SU-DHL-6 (cell line): ENCODE results near the gene ZBTB7B.

Source experiments
- H2AFZ ChIP-seq: fragments of 200-600 bp; sonication (generic); 2 replicates; pipeline ENCODE4 v1.6.1; 2014; ENCODE audit warnings: low read depth, mild to moderate bottlenecking, moderate library complexity, mixed read lengths, antibody characterized with exemption, low read length; ENCODE audit not compliant: severe bottlenecking
- H3F3A ChIP-seq: fragments of 200-600 bp; shearing (Covaris generic); 2 replicates; pipeline ENCODE4 v1.6.0; 2016; ENCODE audit warnings: antibody characterized with exemption, mild to moderate bottlenecking; ENCODE audit not compliant: insufficient read depth
- H3K27ac ChIP-seq: fragments of 200-600 bp; sonication (generic); 2 replicates; pipeline ENCODE4 v1.5.1; 2016; ENCODE audit warnings: low read depth, mild to moderate bottlenecking, low read length, moderate library complexity, mixed read lengths
- H3K27me3 ChIP-seq: fragments of 200-600 bp; sonication (generic), shearing (Covaris generic); 2 replicates; pipeline ENCODE4 v1.6.0; 2014; ENCODE audit warnings: mild to moderate bottlenecking, low read length
- H3K36me3 ChIP-seq: fragments of 200-600 bp; sonication (generic); 2 replicates; pipeline ENCODE4 v1.6.1; 2014; ENCODE audit warnings: mild to moderate bottlenecking, low read length, mixed read lengths
- H3K4me2 ChIP-seq: fragments of 300-600, 200-600 bp; shearing (Covaris generic), sonication (generic); 2 replicates; pipeline ENCODE4 v1.6.0; 2014; ENCODE audit warnings: low read length, low read depth, mild to moderate bottlenecking; ENCODE audit not compliant: poor library complexity, severe bottlenecking
- H3K4me3 ChIP-seq: fragments of 200-600 bp; sonication (generic); 2 replicates; pipeline ENCODE4 v1.5.1; 2014; ENCODE audit warnings: antibody characterized with exemption, low read length, mild to moderate bottlenecking, mixed read lengths; ENCODE audit not compliant: insufficient read depth, poor library complexity, severe bottlenecking
- H3K79me2 ChIP-seq: fragments of 200-600 bp; sonication (generic); 2 replicates; pipeline ENCODE4 v1.6.1; 2014; ENCODE audit warnings: mild to moderate bottlenecking, low read length, moderate library complexity; ENCODE audit not compliant: insufficient read depth
- H3K9ac ChIP-seq: fragments of 200-600 bp; sonication (generic); 2 replicates; pipeline ENCODE4 v1.7.0; 2014; ENCODE audit warnings: mild to moderate bottlenecking, low read length
- H3K9me2 ChIP-seq: fragments of 200-600 bp; sonication (generic); replicated peaks from 2 replicates; pipeline ENCODE4 v1.6.1; 2014; ENCODE audit warnings: low read length; ENCODE audit not compliant: insufficient read depth
- H3K9me3 ChIP-seq: fragments of 200-600 bp; sonication (generic); 2 replicates; pipeline ENCODE4 v1.6.1; 2014; ENCODE audit warnings: low read length, mixed read lengths; ENCODE audit not compliant: insufficient read depth
- H4K20me1 ChIP-seq: fragments of 200-600 bp; sonication (generic); 2 replicates; pipeline ENCODE4 v1.6.1; 2014; ENCODE audit warnings: low read depth, mild to moderate bottlenecking, antibody characterized with exemption, low read length, moderate library complexity, mixed read lengths
- EZH2phosphoT487 ChIP-seq: fragments of 200-600 bp; sonication (generic), shearing (Covaris generic); conservative IDR thresholded peaks from 2 replicates; pipeline ENCODE4 v1.6.1; 2018; ENCODE audit warnings: mild to moderate bottlenecking, antibody characterized with exemption, low read length, moderate library complexity, mixed read lengths
- TF ChIP-seq, protein P1 (sequence below): fragments of 200-600 bp; sonication (generic); IDR thresholded peaks from one replicate; pipeline ENCODE4 v1.5.1; 2017; ENCODE audit warnings: antibody characterized with exemption, mild to moderate bottlenecking, low read length, moderate library complexity; ENCODE audit not compliant: insufficient read depth, poor library complexity, severe bottlenecking

ZBTB7B gene

GRCh38 chr1:154971341-154971998, 31.1 kb upstream of the ZBTB7B start:
- Histone ChIP-seq H3K4me3 (no peak overlapping the region), H3F3A (peaks cover 11% of the 10 kb centered on the region; the same call in 1 of the 2 replicates), H3K4me2 (peak overlapping the region; percentile 9), H3K9me3 (no peaks in the 10 kb centered on the region), H3K36me3 (no peaks in the 10 kb centered on the region), H4K20me1 (no peaks in the 10 kb centered on the region), H3K9me2 (no peaks in the 10 kb centered on the region), H3K79me2 (peaks cover 45% of the 10 kb centered on the region), H3K27ac (no peak overlapping the region), H2AFZ (no peak overlapping the region), H3K27me3 (no peaks in the 10 kb centered on the region), H3K9ac (peak overlapping the region; percentile 18; the same call in 1 of the 2 replicates)
- TF ChIP-seq EZH2phosphoT487: no peak
- TF ChIP-seq, protein P1, sequence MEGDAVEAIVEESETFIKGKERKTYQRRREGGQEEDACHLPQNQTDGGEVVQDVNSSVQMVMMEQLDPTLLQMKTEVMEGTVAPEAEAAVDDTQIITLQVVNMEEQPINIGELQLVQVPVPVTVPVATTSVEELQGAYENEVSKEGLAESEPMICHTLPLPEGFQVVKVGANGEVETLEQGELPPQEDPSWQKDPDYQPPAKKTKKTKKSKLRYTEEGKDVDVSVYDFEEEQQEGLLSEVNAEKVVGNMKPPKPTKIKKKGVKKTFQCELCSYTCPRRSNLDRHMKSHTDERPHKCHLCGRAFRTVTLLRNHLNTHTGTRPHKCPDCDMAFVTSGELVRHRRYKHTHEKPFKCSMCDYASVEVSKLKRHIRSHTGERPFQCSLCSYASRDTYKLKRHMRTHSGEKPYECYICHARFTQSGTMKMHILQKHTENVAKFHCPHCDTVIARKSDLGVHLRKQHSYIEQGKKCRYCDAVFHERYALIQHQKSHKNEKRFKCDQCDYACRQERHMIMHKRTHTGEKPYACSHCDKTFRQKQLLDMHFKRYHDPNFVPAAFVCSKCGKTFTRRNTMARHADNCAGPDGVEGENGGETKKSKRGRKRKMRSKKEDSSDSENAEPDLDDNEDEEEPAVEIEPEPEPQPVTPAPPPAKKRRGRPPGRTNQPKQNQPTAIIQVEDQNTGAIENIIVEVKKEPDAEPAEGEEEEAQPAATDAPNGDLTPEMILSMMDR: no peak

- Histone ChIP-seq H3K9me2 (no peaks in the 10 kb centered on the region), H3K9ac (no peak overlapping the region), H3K4me3 (no peak overlapping the region), H3K36me3 (no peaks in the 10 kb centered on the region), H3K27ac (no peak overlapping the region), H3K9me3 (no peaks in the 10 kb centered on the region), H3F3A (peaks cover 11% of the 10 kb centered on the region; the same call in 1 of the 2 replicates), H3K79me2 (peaks cover 52% of the 10 kb centered on the region), H4K20me1 (no peaks in the 10 kb centered on the region), H3K4me2 (no peak overlapping the region), H2AFZ (no peak overlapping the region), H3K27me3 (no peaks in the 10 kb centered on the region)
- TF ChIP-seq, protein P1: no peak
- no peak for TF ChIP-seq EZH2phosphoT487
Observed at GRCh38 chr1:154972213-154972516, 30.4 kb upstream of the ZBTB7B start.

- Histone ChIP-seq H3K27me3 (no peaks in the 10 kb centered on the region), H3K79me2 (peaks cover 57% of the 10 kb centered on the region), H3K36me3 (no peaks in the 10 kb centered on the region), H3K4me3 (no peak overlapping the region), H3K4me2 (peak overlapping the region; percentile 87), H3K9me3 (no peaks in the 10 kb centered on the region), H4K20me1 (no peaks in the 10 kb centered on the region), H3K27ac (no peak overlapping the region), H2AFZ (no peak overlapping the region), H3K9me2 (no peaks in the 10 kb centered on the region), H3K9ac (no peak overlapping the region), H3F3A (peaks cover 11% of the 10 kb centered on the region; the same call in 1 of the 2 replicates)
- no peak for TF ChIP-seq EZH2phosphoT487
- TF ChIP-seq, protein P1: no peak
Observed at GRCh38 chr1:154972517-154973343, 29.9 kb upstream of the ZBTB7B start.
